ENCODE results near the gene NR2F1-AS1.

NR2F1-AS1 gene

GRCh38 chr5:93608855-93609254 is 27.8 kb upstream of the NR2F1-AS1 start:
- H3K36me3 ChIP-seq (ENCODE audit: insufficient read depth, low read length), result no peaks in the 10 kb centered on the region
- H3K9ac ChIP-seq (ENCODE audit: low read depth, low read length), result no peak overlapping the region
- peaks cover 1% of the 10 kb centered on the region; the same call in 1 of the 2 replicates for H3K9me3 ChIP-seq (ENCODE audit: control insufficient read depth, insufficient read depth, low read length)
- H3K4me1 ChIP-seq (ENCODE audit: insufficient read depth, low read length), result peaks cover 4% of the 10 kb centered on the region; the same call in 1 of the 2 replicates

GRCh38 chr5:93607367-93608258 is 26.6 kb upstream of the NR2F1-AS1 start:
- Histone ChIP-seq H3K4me1 (ENCODE audit: insufficient read depth, low read length) (peaks cover 4% of the 10 kb centered on the region; the same call in 1 of the 2 replicates), H3K9ac (ENCODE audit: low read depth, low read length) (no peak overlapping the region), H3K36me3 (ENCODE audit: insufficient read depth, low read length) (no peaks in the 10 kb centered on the region), H3K9me3 (ENCODE audit: control insufficient read depth, insufficient read depth, low read length) (peaks cover 5% of the 10 kb centered on the region; the same call in 1 of the 2 replicates)

GRCh38 chr5:93606382-93606752 is 25.3 kb upstream of the NR2F1-AS1 start:
- Histone ChIP-seq H3K9ac (ENCODE audit: low read depth, low read length) (no peak overlapping the region), H3K9me3 (ENCODE audit: control insufficient read depth, insufficient read depth, low read length) (peaks cover 5% of the 10 kb centered on the region; the same call in 1 of the 2 replicates), H3K4me1 (ENCODE audit: insufficient read depth, low read length) (peaks cover 4% of the 10 kb centered on the region; the same call in 1 of the 2 replicates), H3K36me3 (ENCODE audit: insufficient read depth, low read length) (no peaks in the 10 kb centered on the region)

GRCh38 chr5:93604644-93605515 is 23.9 kb upstream of the NR2F1-AS1 start:
- Histone ChIP-seq H3K9me3 (ENCODE audit: control insufficient read depth, insufficient read depth, low read length) (peaks cover 5% of the 10 kb centered on the region; the same call in 1 of the 2 replicates), H3K9ac (ENCODE audit: low read depth, low read length) (no peak overlapping the region), H3K36me3 (ENCODE audit: insufficient read depth, low read length) (no peaks in the 10 kb centered on the region), H3K4me1 (ENCODE audit: insufficient read depth, low read length) (peaks cover 4% of the 10 kb centered on the region; the same call in 1 of the 2 replicates)

GRCh38 chr5:93603793-93604643 is 23.0 kb upstream of the NR2F1-AS1 start:
- peaks cover 4% of the 10 kb centered on the region; the same call in 1 of the 2 replicates for H3K4me1 ChIP-seq (ENCODE audit: insufficient read depth, low read length)
- peaks cover 5% of the 10 kb centered on the region; the same call in 1 of the 2 replicates for H3K9me3 ChIP-seq (ENCODE audit: control insufficient read depth, insufficient read depth, low read length)
- no peak overlapping the region for H3K9ac ChIP-seq (ENCODE audit: low read depth, low read length)

GRCh38 chr5:93603078-93603792 is 22.2 kb upstream of the NR2F1-AS1 start:
- peaks cover 4% of the 10 kb centered on the region; the same call in 1 of the 2 replicates for H3K4me1 ChIP-seq (ENCODE audit: insufficient read depth, low read length)
- peaks cover 5% of the 10 kb centered on the region; the same call in 1 of the 2 replicates for H3K9me3 ChIP-seq (ENCODE audit: control insufficient read depth, insufficient read depth, low read length)
- no peak overlapping the region for H3K9ac ChIP-seq (ENCODE audit: low read depth, low read length)
- no peaks in the 10 kb centered on the region for H3K36me3 ChIP-seq (ENCODE audit: insufficient read depth, low read length)

More at GRCh38 chr5:93603793-93604643, 23.0 kb upstream of the NR2F1-AS1 start:
- no peaks in the 10 kb centered on the region for H3K36me3 ChIP-seq (ENCODE audit: insufficient read depth, low read length)

- Histone ChIP-seq H3K9ac (ENCODE audit: low read depth, low read length) (no peak overlapping the region), H3K36me3 (ENCODE audit: insufficient read depth, low read length) (no peaks in the 10 kb centered on the region), H3K4me1 (ENCODE audit: insufficient read depth, low read length) (peaks cover 2% of the 10 kb centered on the region; the same call in 1 of the 2 replicates), H3K9me3 (ENCODE audit: control insufficient read depth, insufficient read depth, low read length) (peaks cover 5% of the 10 kb centered on the region; the same call in 1 of the 2 replicates)
Observed at GRCh38 chr5:93602241-93603077, 21.4 kb upstream of the NR2F1-AS1 start.

- H3K36me3 ChIP-seq (ENCODE audit: insufficient read depth, low read length), result no peaks in the 10 kb centered on the region
- H3K9me3 ChIP-seq (ENCODE audit: control insufficient read depth, insufficient read depth, low read length), result peaks cover 5% of the 10 kb centered on the region; the same call in 1 of the 2 replicates
- no peak overlapping the region for H3K9ac ChIP-seq (ENCODE audit: low read depth, low read length)
- H3K4me1 ChIP-seq (ENCODE audit: insufficient read depth, low read length), result no peaks in the 10 kb centered on the region; the same call in 1 of the 2 replicates
Observed at GRCh38 chr5:93601802-93602155, 20.8 kb upstream of the NR2F1-AS1 start.

- Histone ChIP-seq H3K36me3 (ENCODE audit: insufficient read depth, low read length) (no peaks in the 10 kb centered on the region), H3K9me3 (ENCODE audit: control insufficient read depth, insufficient read depth, low read length) (peaks cover 5% of the 10 kb centered on the region; the same call in 1 of the 2 replicates), H3K9ac (ENCODE audit: low read depth, low read length) (no peak overlapping the region), H3K4me1 (ENCODE audit: insufficient read depth, low read length) (no peaks in the 10 kb centered on the region; the same call in 1 of the 2 replicates)
Observed at GRCh38 chr5:93601071-93601801, 20.2 kb upstream of the NR2F1-AS1 start.

GRCh38 chr5:93600409-93601070 is 19.5 kb upstream of the NR2F1-AS1 start:
- Histone ChIP-seq H3K36me3 (ENCODE audit: insufficient read depth, low read length) (no peaks in the 10 kb centered on the region), H3K9ac (ENCODE audit: low read depth, low read length) (no peak overlapping the region), H3K9me3 (ENCODE audit: control insufficient read depth, insufficient read depth, low read length) (peaks cover 5% of the 10 kb centered on the region; the same call in 1 of the 2 replicates), H3K4me1 (ENCODE audit: insufficient read depth, low read length) (no peaks in the 10 kb centered on the region; the same call in none of the 2 replicates)

- Histone ChIP-seq H3K4me1 (ENCODE audit: insufficient read depth, low read length) (no peaks in the 10 kb centered on the region; the same call in none of the 2 replicates), H3K9ac (ENCODE audit: low read depth, low read length) (no peak overlapping the region), H3K36me3 (ENCODE audit: insufficient read depth, low read length) (no peaks in the 10 kb centered on the region), H3K9me3 (ENCODE audit: control insufficient read depth, insufficient read depth, low read length) (peaks cover 5% of the 10 kb centered on the region; the same call in 1 of the 2 replicates)
Observed at GRCh38 chr5:93599399-93600120, 18.5 kb upstream of the NR2F1-AS1 start.
